ENCODE results near the gene HLA-DRA. TPM values are rescaled to one million over a fixed set of nuclear protein-coding genes. Genes with fewer than 3 reads are reported as not detected.

The HLA-DRA gene
- total RNA-seq, result 20.8 and 23.7 TPM in 2 replicates

DNA sequence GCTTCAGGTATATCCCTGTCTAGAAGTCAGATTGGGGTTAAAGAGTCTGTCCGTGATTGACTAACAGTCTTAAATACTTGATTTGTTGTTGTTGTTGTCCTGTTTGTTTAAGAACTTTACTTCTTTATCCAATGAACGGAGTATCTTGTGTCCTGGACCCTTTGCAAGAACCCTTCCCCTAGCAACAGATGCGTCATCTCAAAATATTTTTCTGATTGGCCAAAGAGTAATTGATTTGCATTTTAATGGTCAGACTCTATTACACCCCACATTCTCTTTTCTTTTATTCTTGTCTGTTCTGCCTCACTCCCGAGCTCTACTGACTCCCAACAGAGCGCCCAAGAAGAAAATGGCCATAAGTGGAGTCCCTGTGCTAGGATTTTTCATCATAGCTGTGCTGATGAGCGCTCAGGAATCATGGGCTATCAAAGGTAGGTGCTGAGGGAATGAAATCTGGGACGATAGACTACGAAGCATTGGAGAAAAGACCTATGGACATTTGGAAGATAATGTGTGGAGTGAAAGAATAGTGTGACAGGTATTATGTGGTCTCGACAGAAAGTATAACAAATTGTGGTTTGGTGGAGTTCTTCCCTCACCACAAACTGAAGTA is at the start of gene HLA-DRA:
Gene HLA-DRA, plus strand, starts transcription at position 286 of the 613 bp plus-strand sequence. Its CDS starts 64 bp downstream, at position 350.
- intact Hi-C loops (cut with micrococcal nuclease), result no loop called here
- H3K27ac Mint-ChIP-seq, result peak within 1 kb of the TSS; percentile 64
- H3K9me3 Mint-ChIP-seq, result no peaks in the 10 kb centered on the region
- peaks cover 13% of the 10 kb centered on the region for H3K27me3 Mint-ChIP-seq (ENCODE audit: low read depth)
- H3K4me3 Mint-ChIP-seq (ENCODE audit: low read depth), result peak within 1 kb of the TSS; percentile 82
- peaks cover 26% of the 10 kb centered on the region for H3K4me1 Mint-ChIP-seq (ENCODE audit: low read depth)
- peaks cover 16% of the 10 kb centered on the region for H3K36me3 Mint-ChIP-seq (ENCODE audit: low read depth)
- DNase-seq (ENCODE audit: low spot score), result peak; percentile 39

GRCh38 chr6:32391505-32391904 is 48.2 kb upstream of the HLA-DRA start:
- H3K36me3 Mint-ChIP-seq (ENCODE audit: low read depth), result no peaks in the 10 kb centered on the region
- no peaks in the 10 kb centered on the region for H3K9me3 Mint-ChIP-seq
- intact Hi-C loops (cut with micrococcal nuclease), result no loop called here

GRCh38 chr6:32393665-32394420 is 45.8 kb upstream of the HLA-DRA start:
- H3K4me1 Mint-ChIP-seq (ENCODE audit: low read depth), result peaks cover 4% of the 10 kb centered on the region
- DNase-seq (ENCODE audit: low spot score), result no peak
- H3K27me3 Mint-ChIP-seq (ENCODE audit: low read depth), result peaks cover 19% of the 10 kb centered on the region
- intact Hi-C loops (cut with micrococcal nuclease), result no loop called here
- no peaks in the 10 kb centered on the region for H3K9me3 Mint-ChIP-seq
- H3K4me3 Mint-ChIP-seq (ENCODE audit: low read depth), result no peak overlapping the region
- no peak overlapping the region for H3K27ac Mint-ChIP-seq
- no peaks in the 10 kb centered on the region for H3K36me3 Mint-ChIP-seq (ENCODE audit: low read depth)

More at GRCh38 chr6:32391505-32391904, 48.2 kb upstream of the HLA-DRA start:
- Mint-ChIP-seq H3K27ac (no peak overlapping the region), H3K4me1 (ENCODE audit: low read depth) (no peaks in the 10 kb centered on the region), H3K27me3 (ENCODE audit: low read depth) (peaks cover 31% of the 10 kb centered on the region), H3K4me3 (ENCODE audit: low read depth) (no peak overlapping the region)
- no peak for DNase-seq (ENCODE audit: low spot score)

GRCh38 chr6:32396028-32396427 is 43.7 kb upstream of the HLA-DRA start:
- no peaks in the 10 kb centered on the region for H3K9me3 Mint-ChIP-seq
- H3K4me3 Mint-ChIP-seq (ENCODE audit: low read depth), result no peak overlapping the region
- H3K27me3 Mint-ChIP-seq (ENCODE audit: low read depth), result peaks cover 18% of the 10 kb centered on the region
- H3K36me3 Mint-ChIP-seq (ENCODE audit: low read depth), result no peaks in the 10 kb centered on the region
- no peak for DNase-seq (ENCODE audit: low spot score)
- H3K4me1 Mint-ChIP-seq (ENCODE audit: low read depth), result peaks cover 4% of the 10 kb centered on the region
- no peak overlapping the region for H3K27ac Mint-ChIP-seq
- intact Hi-C loops (cut with micrococcal nuclease), result no loop called here

DNA sequence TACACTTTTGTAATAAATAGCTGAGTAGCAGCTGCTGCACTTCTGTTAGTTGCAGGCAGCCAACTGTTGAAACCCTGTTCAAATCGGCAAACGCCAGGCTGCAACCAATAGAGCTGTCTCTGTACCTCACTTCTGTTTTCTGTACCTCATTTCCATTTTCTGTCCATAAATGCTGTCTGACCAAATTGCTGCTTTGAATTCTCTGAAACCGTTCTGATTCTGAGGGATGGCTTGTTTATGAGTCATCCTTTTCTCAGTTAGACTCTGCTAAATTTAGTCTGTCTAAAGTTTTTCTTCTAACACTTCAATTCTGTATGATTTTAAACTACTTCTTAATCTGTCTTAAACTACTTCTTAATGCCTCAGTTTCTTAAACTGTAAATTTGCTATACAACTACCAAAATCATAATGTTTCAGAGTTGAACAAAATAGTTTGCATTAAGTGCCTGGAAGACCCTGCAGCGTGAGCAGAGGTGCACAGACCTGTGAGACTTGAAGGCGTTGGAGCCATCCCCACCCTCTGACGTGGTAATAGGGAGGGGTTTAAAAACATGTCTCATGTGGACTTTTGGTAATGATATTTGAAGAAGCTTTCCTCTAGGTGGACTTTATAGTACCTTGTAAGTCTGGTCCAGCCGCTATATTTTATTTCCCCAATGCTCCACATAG is 42.3 kb upstream of the HLA-DRA start:
- Mint-ChIP-seq H3K27me3 (ENCODE audit: low read depth) (peaks cover 20% of the 10 kb centered on the region), H3K27ac (no peak overlapping the region), H3K4me1 (ENCODE audit: low read depth) (peaks cover 4% of the 10 kb centered on the region), H3K9me3 (no peaks in the 10 kb centered on the region), H3K4me3 (ENCODE audit: low read depth) (no peak overlapping the region), H3K36me3 (ENCODE audit: low read depth) (no peaks in the 10 kb centered on the region)
- DNase-seq (ENCODE audit: low spot score), result no peak
- intact Hi-C loops (cut with micrococcal nuclease), result no loop called here

DNA sequence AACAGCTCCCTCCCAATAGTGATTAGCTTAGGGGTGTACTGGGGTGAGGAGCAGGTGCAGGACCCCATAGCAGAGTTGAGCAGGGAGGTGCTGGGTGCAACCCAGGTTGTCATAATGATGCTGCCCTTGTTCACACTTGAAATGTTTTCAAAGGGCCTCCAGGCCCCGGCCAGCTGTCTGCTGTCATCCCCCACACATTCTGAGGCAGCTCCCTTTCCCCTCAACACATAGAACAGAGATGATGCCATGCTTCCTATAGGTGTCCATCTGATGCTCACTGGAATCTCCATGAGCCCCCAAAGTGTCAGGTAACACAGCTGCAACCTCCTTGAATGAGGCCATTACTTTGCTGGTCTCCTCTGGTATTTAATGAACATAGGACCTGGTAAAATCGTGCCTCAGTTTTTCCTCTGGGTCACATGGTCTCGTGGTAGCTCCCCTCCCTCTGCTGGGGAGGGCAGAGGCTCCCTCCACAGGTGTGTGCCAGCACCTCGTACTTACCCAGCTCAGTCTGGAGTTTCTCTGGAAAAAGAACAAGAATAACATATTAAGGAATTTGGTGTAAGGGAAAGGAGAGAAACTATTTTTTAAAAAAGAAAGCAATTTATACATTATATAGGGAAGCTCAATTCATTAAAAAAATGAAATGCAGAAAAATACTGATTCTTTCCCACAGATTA is 38.3 kb upstream of the HLA-DRA start:
- intact Hi-C loops (cut with micrococcal nuclease), result no loop called here
- H3K4me3 Mint-ChIP-seq (ENCODE audit: low read depth), result no peak overlapping the region
- H3K4me1 Mint-ChIP-seq (ENCODE audit: low read depth), result peaks cover 4% of the 10 kb centered on the region
- no peak overlapping the region for H3K27ac Mint-ChIP-seq
- H3K36me3 Mint-ChIP-seq (ENCODE audit: low read depth), result no peaks in the 10 kb centered on the region
- H3K9me3 Mint-ChIP-seq, result no peaks in the 10 kb centered on the region
- DNase-seq (ENCODE audit: low spot score), result no peak
- peaks cover 30% of the 10 kb centered on the region for H3K27me3 Mint-ChIP-seq (ENCODE audit: low read depth)

- no peaks in the 10 kb centered on the region for H3K4me1 Mint-ChIP-seq (ENCODE audit: low read depth)
- H3K9me3 Mint-ChIP-seq, result no peaks in the 10 kb centered on the region
- no peak overlapping the region for H3K4me3 Mint-ChIP-seq (ENCODE audit: low read depth)
- H3K27me3 Mint-ChIP-seq (ENCODE audit: low read depth), result peaks cover 41% of the 10 kb centered on the region
- no peaks in the 10 kb centered on the region for H3K36me3 Mint-ChIP-seq (ENCODE audit: low read depth)
- H3K27ac Mint-ChIP-seq, result no peak overlapping the region
- intact Hi-C loops (cut with micrococcal nuclease), result no loop called here
- no peak for DNase-seq (ENCODE audit: low spot score)
Measured at GRCh38 chr6:32402812-32403211, 36.9 kb upstream of the HLA-DRA start.

DNA sequence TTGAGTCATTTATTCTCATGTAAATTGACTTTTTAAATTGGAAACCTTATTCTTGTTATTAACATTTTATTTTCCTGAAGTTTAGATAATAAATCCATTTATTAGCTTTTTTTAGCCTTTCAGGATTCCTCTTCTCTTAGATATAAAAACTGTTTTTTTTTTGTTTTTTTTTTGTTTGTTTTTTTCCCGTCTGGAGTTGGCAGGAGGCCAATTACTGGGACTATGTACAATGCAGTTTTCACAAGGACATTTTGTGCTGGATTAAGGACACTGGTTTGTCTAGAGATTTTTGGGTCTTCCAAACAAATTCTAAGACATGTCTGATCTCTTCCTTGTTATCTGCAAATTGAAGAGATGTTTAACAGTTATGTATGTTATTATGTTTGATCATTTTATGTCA is 34.0 kb upstream of the HLA-DRA start:
- H3K4me3 Mint-ChIP-seq (ENCODE audit: low read depth), result no peak overlapping the region
- no peak overlapping the region for H3K27ac Mint-ChIP-seq
- no peaks in the 10 kb centered on the region for H3K9me3 Mint-ChIP-seq
- H3K4me1 Mint-ChIP-seq (ENCODE audit: low read depth), result no peaks in the 10 kb centered on the region
- no peaks in the 10 kb centered on the region for H3K36me3 Mint-ChIP-seq (ENCODE audit: low read depth)
- intact Hi-C loops (cut with micrococcal nuclease), result no loop called here
- DNase-seq (ENCODE audit: low spot score), result no peak
- H3K27me3 Mint-ChIP-seq (ENCODE audit: low read depth), result peaks cover 44% of the 10 kb centered on the region

DNA sequence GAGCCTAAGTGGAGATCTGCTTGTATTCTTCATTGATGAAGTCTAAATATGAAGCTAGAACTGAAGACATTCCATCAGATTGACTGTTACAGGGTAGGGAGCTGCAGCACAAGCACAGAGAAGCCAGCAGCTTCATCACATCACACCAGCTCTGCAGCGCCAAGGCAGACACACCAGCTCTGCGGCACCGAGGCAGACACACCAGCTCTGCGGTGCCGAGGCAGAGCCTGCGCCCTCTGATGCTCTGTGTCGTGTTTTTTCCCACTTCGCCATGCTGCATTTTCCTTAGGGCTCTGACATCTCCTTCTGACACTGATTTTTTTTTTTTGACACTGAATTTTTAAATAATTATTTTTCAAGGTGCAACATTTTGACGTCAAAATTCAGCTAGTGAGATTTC is 33.5 kb upstream of the HLA-DRA start:
- H3K36me3 Mint-ChIP-seq (ENCODE audit: low read depth), result no peaks in the 10 kb centered on the region
- no peak for DNase-seq (ENCODE audit: low spot score)
- intact Hi-C loops (cut with micrococcal nuclease), result no loop called here
- no peak overlapping the region for H3K4me3 Mint-ChIP-seq (ENCODE audit: low read depth)
- H3K27ac Mint-ChIP-seq, result no peak overlapping the region
- no peaks in the 10 kb centered on the region for H3K4me1 Mint-ChIP-seq (ENCODE audit: low read depth)
- H3K27me3 Mint-ChIP-seq (ENCODE audit: low read depth), result peaks cover 44% of the 10 kb centered on the region
- H3K9me3 Mint-ChIP-seq, result no peaks in the 10 kb centered on the region

DNA sequence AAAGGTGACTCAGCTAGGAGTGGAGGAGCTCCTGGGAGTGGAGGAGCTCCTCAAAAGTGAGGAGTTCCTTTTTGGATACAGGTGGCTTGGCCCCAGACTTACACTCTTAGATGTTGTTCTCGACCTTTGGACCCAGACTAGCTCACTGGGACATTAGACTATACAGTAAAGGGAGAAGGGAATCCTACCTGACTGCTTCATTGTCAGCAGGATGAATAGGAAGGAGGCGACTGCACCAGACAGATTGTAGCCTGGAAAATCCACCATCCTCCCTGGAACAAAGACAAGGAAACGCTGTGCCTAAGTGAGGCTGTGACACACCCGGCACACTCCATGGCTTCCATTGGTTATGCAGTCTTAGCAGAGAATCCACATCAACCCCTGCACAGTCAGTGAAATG is 32.8 kb upstream of the HLA-DRA start, which contains the start of gene BTNL2:
Gene BTNL2, minus strand, starts transcription at position 325 of the 400 bp plus-strand sequence. Its CDS starts 58 bp downstream, at position 267.
- H3K27ac Mint-ChIP-seq, result no peak within 1 kb of the TSS
- no peak within 1 kb of the TSS for H3K4me3 Mint-ChIP-seq (ENCODE audit: low read depth)

GRCh38 chr6:32410906-32411305 is 28.8 kb upstream of the HLA-DRA start:
- H3K36me3 Mint-ChIP-seq (ENCODE audit: low read depth), result no peaks in the 10 kb centered on the region
- no peak overlapping the region for H3K27ac Mint-ChIP-seq
- DNase-seq (ENCODE audit: low spot score), result no peak
- no peaks in the 10 kb centered on the region for H3K9me3 Mint-ChIP-seq
- H3K4me1 Mint-ChIP-seq (ENCODE audit: low read depth), result peaks cover 10% of the 10 kb centered on the region
- intact Hi-C loops (cut with micrococcal nuclease), result loop anchor here (10.0 kb wide), 1 partner anchor 166 kb away; no protein-coding TSS in a partner anchor
- H3K4me3 Mint-ChIP-seq (ENCODE audit: low read depth), result no peak overlapping the region
- H3K27me3 Mint-ChIP-seq (ENCODE audit: low read depth), result peaks cover 57% of the 10 kb centered on the region

More for the DNA sequence above, 32.8 kb upstream of the HLA-DRA start, which contains the start of gene BTNL2:
- intact Hi-C loops (cut with micrococcal nuclease), result no loop called here
- no peaks in the 10 kb centered on the region for H3K36me3 Mint-ChIP-seq (ENCODE audit: low read depth)
- H3K4me1 Mint-ChIP-seq (ENCODE audit: low read depth), result no peaks in the 10 kb centered on the region
- DNase-seq (ENCODE audit: low spot score), result no peak
- no peaks in the 10 kb centered on the region for H3K9me3 Mint-ChIP-seq
- peaks cover 44% of the 10 kb centered on the region for H3K27me3 Mint-ChIP-seq (ENCODE audit: low read depth)

DNA sequence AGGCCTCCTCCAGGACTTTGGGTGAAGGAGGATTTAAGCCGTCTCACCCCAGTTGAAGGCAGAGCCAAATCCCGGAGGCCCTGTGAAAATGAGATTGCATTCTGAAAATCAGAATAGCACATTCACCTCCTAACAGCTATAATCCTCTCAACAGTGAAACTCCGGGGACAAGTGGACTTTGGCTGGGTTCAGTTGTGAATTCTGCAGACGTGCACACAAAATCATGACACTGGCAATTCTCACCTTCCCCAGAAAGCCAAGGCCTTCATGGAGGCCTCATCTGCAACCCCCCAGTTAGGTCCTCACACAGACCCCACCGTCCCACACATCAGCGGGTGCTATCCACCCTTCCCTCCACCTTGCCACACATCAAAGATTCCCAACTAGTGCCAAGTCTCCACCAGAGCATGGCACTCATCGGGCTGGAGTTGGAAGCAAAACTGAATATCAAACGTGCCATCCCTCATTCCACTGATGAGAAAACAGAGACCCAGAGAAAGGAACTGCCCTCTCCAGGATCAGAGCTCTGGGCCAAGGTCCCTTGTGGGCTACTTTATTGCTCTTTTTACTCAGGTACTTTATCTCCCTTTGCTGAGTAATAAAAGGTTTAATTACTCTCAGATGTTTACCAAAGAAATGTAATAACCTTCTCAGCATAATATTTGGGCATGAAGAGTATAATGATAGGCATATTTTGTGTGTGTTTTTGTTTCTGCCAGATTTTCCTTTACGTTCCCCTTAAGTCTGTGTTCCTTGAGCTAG is 27.9 kb upstream of the HLA-DRA start:
- intact Hi-C loops (cut with micrococcal nuclease), result loop anchor here (10.0 kb wide), 1 partner anchor 167 kb away; no protein-coding TSS in a partner anchor
- Mint-ChIP-seq H3K27me3 (ENCODE audit: low read depth) (peaks cover 58% of the 10 kb centered on the region), H3K4me1 (ENCODE audit: low read depth) (peaks cover 10% of the 10 kb centered on the region)

More for the DNA sequence above, 27.9 kb upstream of the HLA-DRA start:
- no peaks in the 10 kb centered on the region for H3K36me3 Mint-ChIP-seq (ENCODE audit: low read depth)
- H3K9me3 Mint-ChIP-seq, result no peaks in the 10 kb centered on the region
- no peak overlapping the region for H3K4me3 Mint-ChIP-seq (ENCODE audit: low read depth)
- no peak for DNase-seq (ENCODE audit: low spot score)
- H3K27ac Mint-ChIP-seq, result no peak overlapping the region
